Vagina (tissue), 2 donors: ENCODE measurements around the gene HSPA12A. TPM values are rescaled to one million over a fixed set of nuclear protein-coding genes. Genes with fewer than 3 reads are reported as not detected.

Experiments used
- DNase-seq, 2 donors: peaks; one replicate each; pipeline ENCODE4 v3.0.0-alpha.2; 2017; ENCODE audit errors: extremely low spot score in 2 of 2
- H3K27ac ChIP-seq: fragments of 200-600 bp; sonication (generic); one replicate; pipeline ENCODE4 v1.5.1; 2019
- H3K27me3 ChIP-seq: fragments of 200-600 bp; sonication (generic); one replicate; pipeline ENCODE4 v1.5.1; 2019
- H3K36me3 ChIP-seq, 2 donors: fragments of 200-600 bp; sonication (generic); one replicate each; pipeline ENCODE4 v1.5.1; 2017 to 2019
- H3K4me1 ChIP-seq: fragments of 200-600 bp; sonication (generic); one replicate; pipeline ENCODE4 v1.5.1; 2019
- H3K4me3 ChIP-seq, 2 donors: fragments of 200-600 bp; sonication (generic); 1 replicate in 1 of 2; 2 replicates in 1 of 2; pipeline ENCODE4 v1.5.1; 2016 to 2019
- H3K9me3 ChIP-seq: fragments of 200-600 bp; sonication (generic); one replicate; pipeline ENCODE4 v1.5.1; 2019
- POLR2A ChIP-seq, 2 donors: fragments of 450-650 bp; IDR thresholded peaks; one replicate each; pipeline ENCODE4 v1.6.1; 2017; ENCODE audit warnings: antibody characterized with exemption in 2 of 2, mild to moderate bottlenecking in 2 of 2, moderate library complexity in 2 of 2
- POLR2AphosphoS5 ChIP-seq, 2 donors: sonication (generic); formaldehyde crosslinking; IDR thresholded peaks; one replicate each; pipeline ENCODE4 v1.9.0; 2017; ENCODE audit warnings: antibody characterized with exemption in 2 of 2, mild to moderate bottlenecking in 2 of 2, low read depth in 1 of 2; ENCODE audit not compliant: insufficient read depth in 1 of 2
- intact Hi-C: fragments of 100-400 bp; cut with DNase I; formaldehyde crosslinking; loops from one replicate; pipeline ENCODE4 v1.15.1; 2023
- total RNA-seq: library from RNA; depleted of rRNA; stranded (reverse); fragments of >200 nt; gene quantifications from one replicate; pipeline ENCODE4 v1.2.3, GENCODE V29; 2016
- TF ChIP-seq, protein P1 (sequence below), 3 experiments: fragments of 450-650 bp in 2 of 3; fragments of 200-600 bp in 1 of 3; sonication (generic) in 1 of 3; IDR thresholded peaks; one replicate each; pipeline ENCODE4 v1.5.1; 2017 to 2019; ENCODE audit warnings: antibody characterized with exemption in 3 of 3, mild to moderate bottlenecking in 2 of 3, moderate library complexity in 2 of 3

Gene HSPA12A
- total RNA-seq, 1 donor from 2014 or later = 28.7 TPM

DNA sequence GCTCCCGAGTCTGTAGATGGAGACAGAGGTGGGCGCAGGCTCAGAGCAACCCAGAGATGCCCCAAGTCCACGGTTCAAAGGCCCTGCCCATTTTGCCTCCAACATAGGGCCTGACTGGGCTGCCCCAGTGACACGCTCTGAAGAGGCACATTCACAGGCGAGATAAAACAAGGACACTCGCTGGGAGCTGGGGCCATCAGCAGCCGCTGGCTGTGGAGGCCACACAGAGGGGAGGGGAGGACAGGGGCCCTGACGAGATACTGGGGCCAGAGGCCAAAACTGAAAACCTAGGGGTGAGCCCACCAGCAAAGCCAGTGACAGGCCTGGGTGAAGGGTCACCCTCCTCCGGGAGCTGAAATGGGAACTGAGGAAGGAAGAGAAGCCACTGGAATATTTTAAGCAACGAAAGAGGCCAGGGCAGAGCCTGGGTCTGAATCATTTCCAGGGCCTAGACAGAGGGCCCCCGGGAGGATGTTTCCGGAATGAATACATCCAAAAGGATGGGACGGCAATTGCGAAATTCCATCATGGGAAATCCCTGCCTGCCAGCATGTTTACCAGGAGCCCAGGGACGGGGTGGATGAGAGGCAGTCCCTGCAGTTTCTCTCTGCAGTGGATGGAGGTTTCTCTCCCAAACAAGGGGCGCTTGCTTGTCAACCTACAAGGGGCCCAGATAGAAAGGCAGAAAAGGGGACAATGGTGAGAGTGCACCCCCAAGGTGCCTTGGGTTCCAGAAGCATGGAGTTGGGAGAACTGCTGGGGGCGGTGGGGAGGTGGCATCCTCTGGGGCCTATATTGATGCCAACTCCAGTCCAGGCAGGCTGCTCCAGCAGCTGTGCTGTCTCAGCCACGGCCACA lies 29.0 kb upstream of the HSPA12A start:
- Histone ChIP-seq H3K27ac (peak overlapping the region; percentile 76), H3K9me3 (no peaks in the 10 kb centered on the region), H3K27me3 (no peaks in the 10 kb centered on the region), H3K36me3 (no peaks in the 10 kb centered on the region), H3K4me3 (no peak overlapping the region), H3K4me1 (peaks cover 44% of the 10 kb centered on the region)
- intact Hi-C loops = no loop called here
- TF ChIP-seq POLR2AphosphoS5 (IDR thresholded peaks at IDR 0.05; ENCODE audit: insufficient read depth in 1 of 2, low read depth in 1 of 2) (peak; percentile 59 to 68), POLR2A (IDR thresholded peaks at IDR 0.05) (no peak)
- TF ChIP-seq, protein P1, sequence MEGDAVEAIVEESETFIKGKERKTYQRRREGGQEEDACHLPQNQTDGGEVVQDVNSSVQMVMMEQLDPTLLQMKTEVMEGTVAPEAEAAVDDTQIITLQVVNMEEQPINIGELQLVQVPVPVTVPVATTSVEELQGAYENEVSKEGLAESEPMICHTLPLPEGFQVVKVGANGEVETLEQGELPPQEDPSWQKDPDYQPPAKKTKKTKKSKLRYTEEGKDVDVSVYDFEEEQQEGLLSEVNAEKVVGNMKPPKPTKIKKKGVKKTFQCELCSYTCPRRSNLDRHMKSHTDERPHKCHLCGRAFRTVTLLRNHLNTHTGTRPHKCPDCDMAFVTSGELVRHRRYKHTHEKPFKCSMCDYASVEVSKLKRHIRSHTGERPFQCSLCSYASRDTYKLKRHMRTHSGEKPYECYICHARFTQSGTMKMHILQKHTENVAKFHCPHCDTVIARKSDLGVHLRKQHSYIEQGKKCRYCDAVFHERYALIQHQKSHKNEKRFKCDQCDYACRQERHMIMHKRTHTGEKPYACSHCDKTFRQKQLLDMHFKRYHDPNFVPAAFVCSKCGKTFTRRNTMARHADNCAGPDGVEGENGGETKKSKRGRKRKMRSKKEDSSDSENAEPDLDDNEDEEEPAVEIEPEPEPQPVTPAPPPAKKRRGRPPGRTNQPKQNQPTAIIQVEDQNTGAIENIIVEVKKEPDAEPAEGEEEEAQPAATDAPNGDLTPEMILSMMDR (IDR thresholded peaks at IDR 0.05) = no peak
- DNase-seq = peak in 1 of 2 donors; percentile 95

DNA sequence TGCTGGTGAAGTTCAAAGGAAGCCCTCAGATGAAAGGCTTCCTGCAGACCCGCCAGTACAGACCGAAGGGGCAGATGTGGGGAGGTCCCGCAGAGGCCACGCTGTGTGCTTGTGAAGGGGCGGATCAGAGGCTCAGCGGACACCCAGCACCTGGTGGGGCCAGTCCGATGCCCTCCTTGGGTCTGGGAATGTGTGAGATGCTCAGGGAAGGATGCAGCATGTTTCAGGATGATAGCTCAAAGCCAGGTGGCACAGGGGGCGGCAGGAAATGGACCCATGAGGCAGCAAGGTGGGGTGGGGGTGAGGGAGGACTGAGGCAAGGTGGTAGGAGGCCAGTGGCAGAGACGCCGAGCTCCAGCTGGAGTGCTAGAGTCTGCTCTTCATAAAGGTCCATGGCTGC lies 27.9 kb upstream of the HSPA12A start:
- TF ChIP-seq, protein P1 (IDR thresholded peaks at IDR 0.05) = no peak
- no peak for TF ChIP-seq POLR2A (IDR thresholded peaks at IDR 0.05)
- TF ChIP-seq POLR2AphosphoS5 (IDR thresholded peaks at IDR 0.05; ENCODE audit: insufficient read depth in 1 of 2, low read depth in 1 of 2) = no peak
- H3K4me3 ChIP-seq = no peak overlapping the region
- no peak for DNase-seq
- peaks cover 44% of the 10 kb centered on the region for H3K4me1 ChIP-seq
- no peaks in the 10 kb centered on the region for H3K27me3 ChIP-seq
- H3K9me3 ChIP-seq = no peaks in the 10 kb centered on the region
- H3K36me3 ChIP-seq = no peaks in the 10 kb centered on the region
- intact Hi-C loops = no loop called here
- peak overlapping the region; percentile 76 for H3K27ac ChIP-seq

DNA sequence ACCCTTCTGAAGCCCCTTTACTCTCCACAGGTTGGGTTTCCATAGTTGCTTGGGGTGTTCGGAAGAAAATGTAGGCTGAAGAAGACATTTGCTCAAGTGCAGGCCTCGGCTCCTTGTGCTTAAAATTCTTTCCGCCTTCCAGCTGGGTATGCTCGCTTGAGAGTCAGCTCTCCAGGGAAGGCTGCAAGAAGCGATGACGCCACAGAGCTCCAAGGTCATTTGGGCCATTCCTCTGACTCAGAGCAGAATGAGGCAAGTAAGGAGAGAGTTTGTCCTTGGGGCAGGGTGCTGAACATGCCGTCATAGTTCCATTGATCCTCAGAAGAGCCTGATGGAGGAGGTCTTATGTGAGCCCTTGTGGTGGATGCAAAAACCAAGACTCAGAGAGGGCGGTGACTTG lies 27.4 kb upstream of the HSPA12A start:
- intact Hi-C loops = no loop called here
- TF ChIP-seq POLR2AphosphoS5 (IDR thresholded peaks at IDR 0.05; ENCODE audit: insufficient read depth in 1 of 2, low read depth in 1 of 2) (no peak), POLR2A (IDR thresholded peaks at IDR 0.05) (no peak)
- TF ChIP-seq, protein P1 (IDR thresholded peaks at IDR 0.05) = no peak
- H3K9me3 ChIP-seq = no peaks in the 10 kb centered on the region

DNA sequence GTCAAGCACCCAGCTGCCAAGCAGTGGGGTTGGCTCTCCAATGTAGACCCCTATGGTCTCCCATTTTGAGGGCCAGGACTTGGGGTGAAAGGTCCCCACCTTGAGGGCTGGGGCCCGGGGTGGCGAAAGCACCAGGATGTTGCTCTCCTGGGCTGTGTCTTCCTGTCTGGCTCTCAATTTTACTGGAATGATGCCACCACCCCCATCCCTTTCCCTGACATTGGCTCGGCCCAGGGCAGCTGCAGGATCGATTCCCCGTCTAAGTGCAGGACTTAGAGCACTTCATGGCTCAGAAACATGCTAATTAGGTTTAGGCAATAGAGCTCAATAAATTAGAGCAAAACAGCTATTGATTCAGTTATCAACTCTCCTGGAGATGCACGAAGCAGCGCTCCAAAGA lies 27.0 kb upstream of the HSPA12A start:
- Histone ChIP-seq H3K4me1 (peaks cover 44% of the 10 kb centered on the region), H3K27me3 (no peaks in the 10 kb centered on the region), H3K4me3 (no peak overlapping the region), H3K36me3 (no peaks in the 10 kb centered on the region), H3K27ac (no peak overlapping the region), H3K9me3 (no peaks in the 10 kb centered on the region)
- DNase-seq = no peak
- TF ChIP-seq POLR2A (IDR thresholded peaks at IDR 0.05) (no peak), POLR2AphosphoS5 (IDR thresholded peaks at IDR 0.05; ENCODE audit: insufficient read depth in 1 of 2, low read depth in 1 of 2) (no peak)
- TF ChIP-seq, protein P1 (IDR thresholded peaks at IDR 0.05) = no peak
- intact Hi-C loops = no loop called here

More for the DNA sequence above, 27.4 kb upstream of the HSPA12A start:
- Histone ChIP-seq H3K36me3 (no peaks in the 10 kb centered on the region), H3K27me3 (no peaks in the 10 kb centered on the region), H3K27ac (no peak overlapping the region), H3K4me3 (no peak overlapping the region), H3K4me1 (peaks cover 44% of the 10 kb centered on the region)
- DNase-seq = no peak

DNA sequence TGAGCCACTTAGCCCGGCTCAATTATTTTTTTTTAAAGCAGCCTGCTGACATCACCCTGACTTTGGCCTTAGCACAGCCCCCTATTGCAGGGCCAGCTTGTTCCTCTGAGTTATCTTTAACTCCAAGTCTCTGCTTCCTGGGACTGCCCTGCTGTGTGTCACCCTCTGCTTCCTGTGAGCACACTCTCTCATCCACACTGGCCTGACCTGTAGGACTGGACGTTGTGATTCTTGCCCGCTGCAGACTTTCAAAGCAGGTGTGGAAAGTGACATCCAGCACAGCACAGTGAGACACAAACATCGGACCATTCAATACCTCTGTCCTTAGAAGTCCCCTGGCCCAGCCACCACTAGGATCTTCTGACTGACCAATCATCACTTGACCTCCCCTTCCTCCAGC lies 26.4 kb upstream of the HSPA12A start:
- no peak for DNase-seq
- intact Hi-C loops = no loop called here
- no peak for TF ChIP-seq POLR2A (IDR thresholded peaks at IDR 0.05)
- no peak for TF ChIP-seq POLR2AphosphoS5 (IDR thresholded peaks at IDR 0.05; ENCODE audit: insufficient read depth in 1 of 2, low read depth in 1 of 2)
- TF ChIP-seq, protein P1 (IDR thresholded peaks at IDR 0.05) = no peak
- Histone ChIP-seq H3K27ac (no peak overlapping the region), H3K9me3 (no peaks in the 10 kb centered on the region), H3K4me1 (peaks cover 44% of the 10 kb centered on the region), H3K4me3 (no peak overlapping the region), H3K36me3 (no peaks in the 10 kb centered on the region), H3K27me3 (no peaks in the 10 kb centered on the region)
